Left ventricle myocardium inferior (tissue), 1 donor: ENCODE measurements around the gene MMP1. TPM values are rescaled to one million over a fixed set of nuclear protein-coding genes. Genes with fewer than 3 reads are reported as not detected.

ENCODE experiments used
- DNase-seq: peaks from one replicate; pipeline ENCODE4 v3.0.0-alpha.2; 2020
- H3K27ac ChIP-seq: fragments of 200-600 bp; replicated peaks from 2 replicates; pipeline ENCODE4 v1.8.0; 2021
- H3K27me3 ChIP-seq: fragments of 200-600 bp; 2 replicates; pipeline ENCODE4 v1.8.0; 2021; ENCODE audit warnings: low read depth
- H3K36me3 ChIP-seq: fragments of 200-600 bp; 2 replicates; pipeline ENCODE4 v1.8.0; 2021
- H3K4me1 ChIP-seq: fragments of 200-600 bp; 2 replicates; pipeline ENCODE4 v1.8.0; 2021
- H3K4me3 ChIP-seq: fragments of 200-600 bp; 2 replicates; pipeline ENCODE4 v1.8.0; 2021; ENCODE audit warnings: mild to moderate bottlenecking, moderate library complexity
- H3K9me3 ChIP-seq: fragments of 200-600 bp; replicated peaks from 2 replicates; pipeline ENCODE4 v1.8.0; 2021
- CTCF ChIP-seq: fragments of 200-600 bp; IDR thresholded peaks from 2 replicates; pipeline ENCODE4 v1.8.0; 2021; ENCODE audit warnings: antibody characterized with exemption, mild to moderate bottlenecking, borderline replicate concordance
- intact Hi-C: fragments of 100-400 bp; cut with micrococcal nuclease; formaldehyde crosslinking; loops from one replicate; pipeline ENCODE4 v1.11.0; 2022
- total RNA-seq: library from RNA; stranded (reverse); fragmentation: NEBNext Ultra II Directional; extraction: Animal tissue kit (Norgen Biotek cat#: 25700); gene quantifications from one replicate; pipeline ENCODE4 v1.2.1, GENCODE V29; 2021
- donor health status: DM: no; HTN: yes; CAD: no; lungs with severe emphysema.

The MMP1 gene
- total RNA-seq, 1 donor from 2014 or later, result not detected

- no peaks in the 10 kb centered on the region for H3K36me3 ChIP-seq
- no peaks in the 10 kb centered on the region for H3K4me1 ChIP-seq
- H3K4me3 ChIP-seq, result no peak overlapping the region
- no peak for DNase-seq
- intact Hi-C loops, result no loop called here
- H3K27ac ChIP-seq, result no peak overlapping the region
- H3K9me3 ChIP-seq, result no peaks in the 10 kb centered on the region
- TF ChIP-seq CTCF, result no peak
- H3K27me3 ChIP-seq, result no peaks in the 10 kb centered on the region
Measured at GRCh38 chr11:102837646-102838045, 39.7 kb upstream of the MMP1 start.

GRCh38 chr11:102837156-102837555 lies 39.2 kb upstream of the MMP1 start:
- DNase-seq, result no peak
- no peak for TF ChIP-seq CTCF
- H3K4me1 ChIP-seq, result no peaks in the 10 kb centered on the region
- no peak overlapping the region for H3K4me3 ChIP-seq
- no peaks in the 10 kb centered on the region for H3K9me3 ChIP-seq
- no peak overlapping the region for H3K27ac ChIP-seq
- intact Hi-C loops, result no loop called here
- no peaks in the 10 kb centered on the region for H3K27me3 ChIP-seq
- H3K36me3 ChIP-seq, result no peaks in the 10 kb centered on the region

GRCh38 chr11:102836290-102836875 lies 38.4 kb upstream of the MMP1 start:
- H3K27ac ChIP-seq, result no peak overlapping the region
- no peak overlapping the region for H3K4me3 ChIP-seq
- DNase-seq, result no peak
- H3K9me3 ChIP-seq, result no peaks in the 10 kb centered on the region
- no peaks in the 10 kb centered on the region for H3K4me1 ChIP-seq
- intact Hi-C loops, result no loop called here
- no peak for TF ChIP-seq CTCF
- peaks cover 6% of the 10 kb centered on the region for H3K27me3 ChIP-seq
- no peaks in the 10 kb centered on the region for H3K36me3 ChIP-seq

GRCh38 chr11:102833731-102834130 lies 35.8 kb upstream of the MMP1 start:
- DNase-seq, result no peak
- Histone ChIP-seq H3K9me3 (no peaks in the 10 kb centered on the region), H3K27me3 (peaks cover 20% of the 10 kb centered on the region), H3K36me3 (no peaks in the 10 kb centered on the region), H3K4me3 (no peak overlapping the region), H3K4me1 (no peaks in the 10 kb centered on the region), H3K27ac (no peak overlapping the region)
- no peak for TF ChIP-seq CTCF
- intact Hi-C loops, result no loop called here

- no peaks in the 10 kb centered on the region for H3K9me3 ChIP-seq
- no peak overlapping the region for H3K27ac ChIP-seq
- intact Hi-C loops, result no loop called here
- no peak overlapping the region for H3K4me3 ChIP-seq
- no peaks in the 10 kb centered on the region for H3K4me1 ChIP-seq
- TF ChIP-seq CTCF, result no peak
- no peak for DNase-seq
- H3K27me3 ChIP-seq, result peaks cover 20% of the 10 kb centered on the region
- no peaks in the 10 kb centered on the region for H3K36me3 ChIP-seq
Measured at GRCh38 chr11:102832612-102833011, 34.7 kb upstream of the MMP1 start.
